H9 (cell line): ENCODE measurements around the gene WDR74. TPM values are rescaled to one million over a fixed set of nuclear protein-coding genes. Genes with fewer than 3 reads are reported as not detected.

ENCODE experiments used
- DNase-seq: peaks from one replicate; pipeline ENCODE4 v3.0.0-alpha.2; 2017
- H2AFZ ChIP-seq: one replicate; pipeline ENCODE4 v1.6.1; 2013; ENCODE audit warnings: mild to moderate bottlenecking, low read length, control low read depth, moderate library complexity
- H2AK5ac ChIP-seq: 2 replicates; pipeline ENCODE4 v1.6.1; 2013; ENCODE audit warnings: low read length, control low read depth, mixed read lengths; ENCODE audit not compliant: insufficient read length
- H2BK120ac ChIP-seq: one replicate; pipeline ENCODE4 v1.6.1; 2013; ENCODE audit warnings: low read depth, mild to moderate bottlenecking, low read length, control low read depth, inconsistent platforms; ENCODE audit not compliant: poor library complexity, severe bottlenecking
- H2BK12ac ChIP-seq: 2 replicates; pipeline ENCODE4 v1.6.1; 2013; ENCODE audit warnings: low read length, control low read depth, mixed read lengths, low read depth; ENCODE audit not compliant: insufficient read length
- H2BK15ac ChIP-seq: 2 replicates; pipeline ENCODE4 v1.6.1; 2013; ENCODE audit warnings: low read depth, low read length, control low read depth
- H2BK20ac ChIP-seq: one replicate; pipeline ENCODE4 v1.6.1; 2013; ENCODE audit warnings: low read depth, mild to moderate bottlenecking, low read length, control low read depth, inconsistent platforms; ENCODE audit not compliant: poor library complexity, severe bottlenecking
- H2BK5ac ChIP-seq: 2 replicates; pipeline ENCODE4 v1.6.1; 2013; ENCODE audit warnings: low read length, control low read depth, mixed read lengths; ENCODE audit not compliant: insufficient read length
- H3K14ac ChIP-seq: 2 replicates; pipeline ENCODE4 v1.6.1; 2013; ENCODE audit warnings: low read length, control low read depth; ENCODE audit not compliant: insufficient read depth
- H3K18ac ChIP-seq: 2 replicates; pipeline ENCODE4 v1.6.1; 2013; ENCODE audit warnings: low read depth, mild to moderate bottlenecking, mixed read lengths, low read length, control low read depth; ENCODE audit not compliant: insufficient read length
- H3K23ac ChIP-seq: 2 replicates; pipeline ENCODE4 v1.6.1; 2013; ENCODE audit warnings: low read length, control low read depth, mixed read lengths, low read depth; ENCODE audit not compliant: insufficient read length
- H3K23me2 ChIP-seq: 2 replicates; pipeline ENCODE4 v1.6.1; 2013; ENCODE audit warnings: low read depth, mild to moderate bottlenecking, mixed read lengths, low read length, control low read depth; ENCODE audit not compliant: insufficient read length, poor library complexity, severe bottlenecking
- H3K27ac ChIP-seq: 2 replicates; pipeline ENCODE4 v1.5.1; 2013; ENCODE audit warnings: low read length, control low read depth, mixed read lengths, low read depth; ENCODE audit not compliant: insufficient read length
- H3K27me3 ChIP-seq: 2 replicates; pipeline ENCODE4 v1.6.1; 2013; ENCODE audit warnings: low read length, control low read depth, inconsistent platforms; ENCODE audit not compliant: insufficient read depth
- H3K4ac ChIP-seq: 2 replicates; pipeline ENCODE4 v1.6.1; 2013; ENCODE audit warnings: low read depth, mild to moderate bottlenecking, control low read depth, inconsistent platforms, low read length, moderate library complexity
- H3K4me1 ChIP-seq: 2 replicates; pipeline ENCODE4 v1.6.1; 2013; ENCODE audit warnings: low read length, control low read depth, inconsistent platforms; ENCODE audit not compliant: insufficient read depth
- H3K4me2 ChIP-seq: 2 replicates; pipeline ENCODE4 v1.6.1; 2013; ENCODE audit warnings: low read length, control low read depth, mixed read lengths; ENCODE audit not compliant: insufficient read length, insufficient read depth
- H3K56ac ChIP-seq: 2 replicates; pipeline ENCODE4 v1.6.1; 2013; ENCODE audit warnings: low read depth, mild to moderate bottlenecking, mixed read lengths, low read length, control low read depth; ENCODE audit not compliant: insufficient read length
- H3K79me1 ChIP-seq: 2 replicates; pipeline ENCODE4 v1.6.1; 2013; ENCODE audit warnings: low read depth, mild to moderate bottlenecking, moderate library complexity, low read length, control low read depth, inconsistent platforms; ENCODE audit not compliant: insufficient read depth, poor library complexity, severe bottlenecking
- H3K79me2 ChIP-seq: 2 replicates; pipeline ENCODE4 v1.6.1; 2013; ENCODE audit warnings: low read length, control low read depth, inconsistent platforms; ENCODE audit not compliant: insufficient read depth
- H3K9ac ChIP-seq: 2 replicates; pipeline ENCODE4 v1.6.1; 2013; ENCODE audit warnings: low read length, control low read depth, mixed read lengths; ENCODE audit not compliant: insufficient read length; ENCODE audit errors: extremely low read depth
- H3K9me3 ChIP-seq: one replicate; pipeline ENCODE4 v1.6.1; 2013; ENCODE audit warnings: low read depth, low read length, inconsistent platforms; ENCODE audit not compliant: control insufficient read depth
- H3T11ph ChIP-seq: one replicate; pipeline ENCODE4 v1.6.1; 2013; ENCODE audit warnings: mild to moderate bottlenecking, low read length, control low read depth, inconsistent platforms
- H4K20me1 ChIP-seq: one replicate; pipeline ENCODE4 v1.6.1; 2013; ENCODE audit not compliant: control insufficient read depth, insufficient read length, insufficient read depth
- H4K5ac ChIP-seq: 2 replicates; pipeline ENCODE4 v1.6.1; 2013; ENCODE audit warnings: low read depth, mild to moderate bottlenecking, mixed read lengths, low read length, control low read depth; ENCODE audit not compliant: insufficient read length
- H4K8ac ChIP-seq: replicated peaks from 2 replicates; pipeline ENCODE4 v1.6.1; 2013; ENCODE audit warnings: low read length, control low read depth, mixed read lengths, low read depth; ENCODE audit not compliant: insufficient read length
- H4K91ac ChIP-seq: 2 replicates; pipeline ENCODE4 v1.6.1; 2013; ENCODE audit warnings: low read depth, mild to moderate bottlenecking, moderate library complexity, mixed read lengths, low read length, control low read depth; ENCODE audit not compliant: insufficient read length
- H3K27ac Mint-ChIP-seq, 3 experiments: 2 replicates in 2 of 3; 3 replicates in 1 of 3; pipeline ENCODE4 v1.8.0; 2020 to 2021; ENCODE audit warnings: mixed read lengths in 3 of 3, mild to moderate bottlenecking in 1 of 3, moderate library complexity in 1 of 3
- H3K27me3 Mint-ChIP-seq: 2 replicates; pipeline ENCODE4 v1.8.0; 2021; ENCODE audit warnings: low read depth, mild to moderate bottlenecking, moderate library complexity, mixed read lengths
- H3K36me3 Mint-ChIP-seq, 3 experiments: 2 replicates in 2 of 3; 3 replicates in 1 of 3; pipeline ENCODE4 v1.8.0; 2020 to 2021; ENCODE audit warnings: low read depth in 3 of 3, mixed read lengths in 3 of 3; ENCODE audit not compliant: insufficient read depth in 1 of 3
- H3K4me1 Mint-ChIP-seq, 2 experiments: 2 replicates each; pipeline ENCODE4 v1.8.0; 2020; ENCODE audit warnings: mixed read lengths in 2 of 2
- H3K4me3 Mint-ChIP-seq, 2 experiments: 2 replicates in 1 of 2; 3 replicates in 1 of 2; pipeline ENCODE4 v1.8.0; 2020 to 2021; ENCODE audit warnings: mild to moderate bottlenecking in 2 of 2, mixed read lengths in 2 of 2, moderate library complexity in 1 of 2
- H3K9me3 Mint-ChIP-seq, 2 experiments: 2 replicates in 1 of 2; 3 replicates in 1 of 2; pipeline ENCODE4 v1.8.0; 2020; ENCODE audit warnings: mild to moderate bottlenecking in 2 of 2, mixed read lengths in 2 of 2, moderate library complexity in 1 of 2
- CTCF ChIP-seq: fragments of 200-600 bp; sonication (generic); conservative IDR thresholded peaks from 3 replicates; pipeline ENCODE4 v1.8.0; 2021; ENCODE audit warnings: antibody characterized with exemption, mild to moderate bottlenecking
- WGBS: extraction: QIAGEN DNeasy Blood & Tissue Kit; methylation state at CpG from one replicate; pipeline ENCODE4 v1.1.7; 2013; ENCODE audit warnings: missing lambda C conversion rate, low lambda C conversion rate, mixed read lengths; ENCODE audit not compliant: insufficient read length; ENCODE audit errors: extremely low coverage; 5-methylcytosine and 5-hydroxymethylcytosine counted together
- total RNA-seq: library from RNA; stranded (reverse); gene quantifications from 2 replicates; pipeline ENCODE4 v1.2.1, GENCODE V29; 2021

The WDR74 gene
- total RNA-seq, 1 experiment from 2014 or later = 121 TPM

DNA sequence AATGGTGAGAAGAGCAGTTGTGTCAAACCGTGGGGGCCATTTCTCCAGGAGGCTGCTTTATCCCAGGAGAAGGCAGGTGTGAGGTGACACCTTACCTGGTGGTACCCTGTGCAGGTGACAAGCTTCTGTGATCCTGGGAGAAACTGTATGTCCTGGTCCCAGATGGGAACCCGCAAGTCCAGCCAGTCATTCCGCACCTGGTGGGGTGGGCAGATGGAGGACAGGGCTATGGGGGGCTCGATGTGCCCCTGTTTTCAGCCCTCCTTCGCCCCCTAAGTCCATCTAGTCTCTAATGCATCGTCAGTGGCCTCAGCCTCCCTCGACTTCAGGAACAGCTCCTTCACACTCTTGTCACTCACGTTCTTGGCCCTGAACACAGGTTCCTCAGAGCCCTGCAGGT, 4.1 kb downstream of the WDR74 start:
- DNase-seq = no peak
- no peaks in the 10 kb centered on the region for H4K20me1 ChIP-seq
- no peak overlapping the region for H2BK20ac ChIP-seq
- H2BK5ac ChIP-seq = no peak overlapping the region
- H3K4me1 ChIP-seq = no peaks in the 10 kb centered on the region
- H3K79me2 ChIP-seq = peaks cover 11% of the 10 kb centered on the region; the same call in 1 of the 2 replicates
- no peak overlapping the region for H2BK12ac ChIP-seq
- no CpG with 5 or more reads among the region's 8 CpGs for WGBS
- H2BK120ac ChIP-seq = no peak overlapping the region
- no peak overlapping the region for H3K4ac ChIP-seq
- no peaks in the 10 kb centered on the region for H3K9me3 ChIP-seq
- no peak overlapping the region for H3K56ac ChIP-seq
- H3K27ac ChIP-seq = no peak overlapping the region
- H3K79me1 ChIP-seq = peaks cover 3% of the 10 kb centered on the region
- peak overlapping the region in 1 of 2 experiments; percentile 34; a peak in 2 of 5 replicates for H3K4me3 Mint-ChIP-seq
- peaks cover 19 to 33% of the 10 kb centered on the region in 2 experiments for H3K4me1 Mint-ChIP-seq
- no peak overlapping the region for H3K18ac ChIP-seq
- H3K4me2 ChIP-seq = no peak overlapping the region
- H3T11ph ChIP-seq = no peak overlapping the region
- H3K23ac ChIP-seq = no peak overlapping the region
- H2BK15ac ChIP-seq = no peak overlapping the region
- H3K36me3 Mint-ChIP-seq = peaks cover 35 to 58% (median 54%) of the 10 kb centered on the region in 3 experiments
- H2AK5ac ChIP-seq = no peak overlapping the region
- no peaks in the 10 kb centered on the region for H3K27me3 ChIP-seq
- TF ChIP-seq CTCF = no peak
- H4K5ac ChIP-seq = no peak overlapping the region
- peaks cover 19% of the 10 kb centered on the region for H3K23me2 ChIP-seq
- H3K14ac ChIP-seq = no peak overlapping the region
- no peak overlapping the region for H4K8ac ChIP-seq
- H4K91ac ChIP-seq = no peak overlapping the region
- H3K9me3 Mint-ChIP-seq = peaks cover 0 to 4% of the 10 kb centered on the region in 2 experiments; a peak in 3 of 5 replicates
- no peak overlapping the region for H2AFZ ChIP-seq
- H3K9ac ChIP-seq = no peak overlapping the region
- H3K27ac Mint-ChIP-seq = no peak overlapping the region; a peak in 1 of 7 replicates
- H3K27me3 Mint-ChIP-seq = no peaks in the 10 kb centered on the region; the same call in 1 of the 2 replicates
